Measurements from ENCODE around the gene ALKBH8. TPM values are rescaled to one million over a fixed set of nuclear protein-coding genes. Genes with fewer than 3 reads are reported as not detected.
"Not testable (repeated sequence)": the region's sequence is repeated elsewhere in the genome, so short reads cannot be mapped to it uniquely, and the experiment has no call there.

The ALKBH8 gene
- total and polyA plus RNA-seq, 9 donors, result 2.8 to 10.1 (median 6.7) TPM

GRCh38 chr11:107477820-107478219 is 87.7 kb downstream of the ALKBH8 start:
- Histone ChIP-seq H3K36me3 (no peaks in the 10 kb centered on the region), H3K4me1 (ENCODE audit: insufficient read depth) (no peaks in the 10 kb centered on the region), H3K4me3 (no peak overlapping the region), H3K9me3 (no peaks in the 10 kb centered on the region), H3K27me3 (no peaks in the 10 kb centered on the region), H3K27ac (no peak overlapping the region)
- intact Hi-C loops (cut with DNase I), result no loop called here
- DNase-seq, result no peak
- 74 to 90% (median 89%) methylated on average over 3 of the region's 3 CpGs for WGBS, 3 donors
- no peak for TF ChIP-seq POLR2A (IDR thresholded peaks at IDR 0.05)

- WGBS, 3 donors, result 0 to 15% (median 8%) methylated on average over 3 of the region's 3 CpGs
- H3K27ac ChIP-seq, result no peak overlapping the region
- no peaks in the 10 kb centered on the region for H3K27me3 ChIP-seq
- H3K36me3 ChIP-seq, result no peaks in the 10 kb centered on the region
- intact Hi-C loops (cut with DNase I), result no loop called here
- no peaks in the 10 kb centered on the region for H3K9me3 ChIP-seq
- H3K4me1 ChIP-seq (ENCODE audit: insufficient read depth), result no peaks in the 10 kb centered on the region
- no peak overlapping the region for H3K4me3 ChIP-seq
- TF ChIP-seq CTCF (IDR thresholded peaks at IDR 0.05) (no peak), POLR2A (IDR thresholded peaks at IDR 0.05) (no peak), EP300 (IDR thresholded peaks at IDR 0.05) (no peak)
- DNase-seq, result peak in 2 of 5 donors; percentile 25 to 40
Measured at GRCh38 chr11:107473792-107474191, 91.7 kb downstream of the ALKBH8 start.

- no peak for DNase-seq
- no peak overlapping the region for H3K4me3 ChIP-seq
- no peaks in the 10 kb centered on the region for H3K36me3 ChIP-seq
- TF ChIP-seq POLR2A (IDR thresholded peaks at IDR 0.05), result no peak
- no peak for TF ChIP-seq EP300 (IDR thresholded peaks at IDR 0.05)
- TF ChIP-seq CTCF (IDR thresholded peaks at IDR 0.05), result no peak
- no peaks in the 10 kb centered on the region for H3K4me1 ChIP-seq (ENCODE audit: insufficient read depth)
- 31 to 42% (median 32%) methylated on average over 1 of the region's 1 CpG for WGBS, 3 donors
- H3K27me3 ChIP-seq, result no peaks in the 10 kb centered on the region
- intact Hi-C loops (cut with DNase I), result no loop called here
- H3K27ac ChIP-seq, result no peak overlapping the region
- no peaks in the 10 kb centered on the region for H3K9me3 ChIP-seq
Measured at GRCh38 chr11:107472966-107473365, 92.6 kb downstream of the ALKBH8 start.

- 58 to 63% (median 62%) methylated on average over 3 of the region's 3 CpGs for WGBS, 3 donors
- DNase-seq, result no peak
Measured at GRCh38 chr11:107468596-107468995, 96.9 kb downstream of the ALKBH8 start.

GRCh38 chr11:107467696-107468095 is 97.8 kb downstream of the ALKBH8 start:
- no peak for DNase-seq
- intact Hi-C loops (cut with DNase I), result no loop called here
- Histone ChIP-seq H3K4me3 (no peak overlapping the region), H3K36me3 (no peaks in the 10 kb centered on the region), H3K27ac (no peak overlapping the region), H3K9me3 (no peaks in the 10 kb centered on the region), H3K27me3 (no peaks in the 10 kb centered on the region), H3K4me1 (ENCODE audit: insufficient read depth) (no peaks in the 10 kb centered on the region)
- WGBS, 3 donors, result 31 to 39% (median 38%) methylated on average over 1 of the region's 1 CpG
- TF ChIP-seq CTCF (IDR thresholded peaks at IDR 0.05) (no peak), EP300 (IDR thresholded peaks at IDR 0.05) (no peak), POLR2A (IDR thresholded peaks at IDR 0.05) (no peak)

More at GRCh38 chr11:107468596-107468995, 96.9 kb downstream of the ALKBH8 start:
- H3K4me1 ChIP-seq (ENCODE audit: insufficient read depth), result no peaks in the 10 kb centered on the region
- H3K27me3 ChIP-seq, result no peaks in the 10 kb centered on the region
- no peak overlapping the region for H3K4me3 ChIP-seq
- intact Hi-C loops (cut with DNase I), result no loop called here
- no peak for TF ChIP-seq POLR2A (IDR thresholded peaks at IDR 0.05)
- no peak for TF ChIP-seq CTCF (IDR thresholded peaks at IDR 0.05)
- no peak for TF ChIP-seq EP300 (IDR thresholded peaks at IDR 0.05)
- H3K9me3 ChIP-seq, result no peaks in the 10 kb centered on the region
- H3K36me3 ChIP-seq, result no peaks in the 10 kb centered on the region
- H3K27ac ChIP-seq, result no peak overlapping the region

- H3K4me1 ChIP-seq (ENCODE audit: insufficient read depth); intact Hi-C loops (cut with DNase I); H3K9me3 ChIP-seq; H3K27ac ChIP-seq; H3K27me3 ChIP-seq; DNase-seq; H3K4me3 ChIP-seq; H3K36me3 ChIP-seq: not testable (repeated sequence)
- 84 to 90% (median 87%) methylated on average over 10 of the region's 10 CpGs for WGBS, 3 donors
Measured at GRCh38 chr11:107466275-107466866, 99.2 kb downstream of the ALKBH8 start.
